HCT116 (cell line): Measurements from ENCODE around the gene ARL2BP. TPM values are rescaled to one million over a fixed set of nuclear protein-coding genes. Genes with fewer than 3 reads are reported as not detected.

ENCODE experiments used
- ATAC-seq: fragments of 200-7000 bp; cut with Tn5 transposase; 2 replicates; pipeline ENCODE4 v1.9.1; 2020; ENCODE audit warnings: mild to moderate bottlenecking, moderate library complexity
- BruUV-seq: library from RNA; stranded (reverse); fragments of 400-500 nt; replicated peaks from 2 replicates; lab custom pipeline; 2021; lab: Mats Ljungman, UMichigan
- CTCF ChIA-PET: fragments of 300-600 bp; sonication (Branson Sonifier 250); formaldehyde crosslinking; loops from one replicate; lab custom pipeline; 2021; ENCODE audit warnings: antibody characterized with exemption; lab: Charles Lee
- POLR2A ChIA-PET: fragments of 300-600, 350-600 bp; sonication (Branson Sonifier 250); formaldehyde crosslinking; loops from one replicate; lab custom pipeline; 2021; ENCODE audit warnings: antibody characterized with exemption; lab: Charles Lee
- RAD21 ChIA-PET, 2 experiments: fragments of 300-600 bp; sonication (Branson Sonifier 250); formaldehyde crosslinking; loops; one replicate each; lab custom pipeline; 2023; ENCODE audit warnings: low total read pairs in 2 of 2; ENCODE audit not compliant: uncharacterized antibody in 2 of 2, unreplicated experiment in 2 of 2, low non-redundant PET in 1 of 2; lab: Charles Lee
- DNase-seq: peaks from one replicate; pipeline ENCODE4 v3.0.0-alpha.2; 2010; ENCODE audit warnings: low read depth, low spot score
- H2AFZ ChIP-seq: fragments of 200-600 bp; shearing (Covaris generic), sonication (generic); 2 replicates; pipeline ENCODE4 v1.6.1; 2017; ENCODE audit warnings: low read depth, mixed run types, mixed read lengths, antibody characterized with exemption, low read length; ENCODE audit not compliant: poor library complexity, severe bottlenecking
- H3K27ac ChIP-seq: 2 replicates; pipeline ENCODE4 v1.5.1; 2012; ENCODE audit warnings: low read depth, low read length
- H3K27me3 ChIP-seq: fragments of 200-600 bp; sonication (generic); 2 replicates; pipeline ENCODE4 v1.6.1; 2016; ENCODE audit warnings: mixed run types, low read length, mixed read lengths; ENCODE audit not compliant: insufficient read depth
- H3K36me3 ChIP-seq, 2 experiments: fragments of 200-500 bp in 1 of 2; fragments of 200-600 bp in 1 of 2; sonication (Bioruptor generic) in 1 of 2; sonication (generic) in 1 of 2; 2 replicates each; pipeline versions ENCODE4 v1.5.1 to v1.6.1; 2014 to 2016; ENCODE audit warnings: low read length in 2 of 2, inconsistent platforms in 1 of 2, mixed read lengths in 1 of 2, mixed run types in 1 of 2; ENCODE audit not compliant: insufficient read depth in 2 of 2, control insufficient read depth in 1 of 2
- H3K4me1 ChIP-seq, 2 experiments: fragments of 200-600 bp in 1 of 2; sonication (generic) in 1 of 2; 2 replicates each; pipeline versions ENCODE4 v1.5.1 to v1.6.1; 2012 to 2017; ENCODE audit warnings: low read length in 2 of 2, inconsistent platforms in 1 of 2, mild to moderate bottlenecking in 1 of 2, mixed read lengths in 1 of 2, mixed run types in 1 of 2, moderate library complexity in 1 of 2; ENCODE audit not compliant: insufficient read depth in 2 of 2, control insufficient read depth in 1 of 2
- H3K4me2 ChIP-seq: fragments of 200-600 bp; sonication (generic); 2 replicates; pipeline ENCODE4 v1.6.1; 2017; ENCODE audit warnings: mixed run types, low read length, mixed read lengths
- H3K4me3 ChIP-seq, 2 experiments: fragments of 200-600 bp in 1 of 2; sonication (generic) in 1 of 2; replicated peaks in 1 of 2; 2 replicates each; pipeline ENCODE4 v1.5.1; 2011 to 2016; ENCODE audit warnings: low read length in 2 of 2, control low read depth in 1 of 2, low read depth in 1 of 2, mild to moderate bottlenecking in 1 of 2, mixed read lengths in 1 of 2, mixed run types in 1 of 2
- H3K79me2 ChIP-seq: fragments of 200-600 bp; sonication (generic); 2 replicates; pipeline ENCODE4 v1.6.1; 2017; ENCODE audit warnings: mild to moderate bottlenecking, mixed run types, low read length, moderate library complexity, mixed read lengths; ENCODE audit not compliant: insufficient read depth
- H3K9ac ChIP-seq: fragments of 200-600 bp; sonication (generic); 2 replicates; pipeline ENCODE4 v1.6.1; 2016; ENCODE audit warnings: low read length, mixed read lengths
- H3K9me2 ChIP-seq: fragments of 200-600 bp; sonication (generic), shearing (Covaris generic); 2 replicates; pipeline ENCODE4 v1.6.1; 2017; ENCODE audit warnings: mixed run types, mild to moderate bottlenecking, moderate library complexity; ENCODE audit not compliant: insufficient read depth
- H3K9me3 ChIP-seq, 2 experiments: fragments of 200-500 bp in 1 of 2; fragments of 200-600 bp in 1 of 2; sonication (Bioruptor generic) in 1 of 2; sonication (generic) in 1 of 2; 2 replicates each; pipeline ENCODE4 v1.6.1; 2014 to 2017; ENCODE audit warnings: low read length in 2 of 2, mixed read lengths in 2 of 2, inconsistent platforms in 1 of 2, low read depth in 1 of 2, mild to moderate bottlenecking in 1 of 2, mixed run types in 1 of 2, moderate library complexity in 1 of 2; ENCODE audit not compliant: control insufficient read depth in 1 of 2, insufficient read depth in 1 of 2
- H4K20me1 ChIP-seq: fragments of 200-600 bp; sonication (generic), shearing (Covaris generic); 2 replicates; pipeline ENCODE4 v1.6.1; 2017; ENCODE audit warnings: mixed run types, mild to moderate bottlenecking, moderate library complexity; ENCODE audit not compliant: insufficient read depth
- CBX3 ChIP-seq: IDR thresholded peaks from 2 replicates; pipeline ENCODE4 v1.6.1; 2012; ENCODE audit warnings: low read depth
- CEBPB ChIP-seq: IDR thresholded peaks from 2 replicates; pipeline ENCODE4 v1.6.1; 2012; ENCODE audit warnings: low read depth
- EGR1 ChIP-seq: IDR thresholded peaks from 2 replicates; pipeline ENCODE4 v1.6.1; 2012; ENCODE audit warnings: low read depth
- FOSL1 ChIP-seq: IDR thresholded peaks from 2 replicates; pipeline ENCODE4 v1.6.1; 2012; ENCODE audit warnings: low read depth
- JUND ChIP-seq: IDR thresholded peaks from 2 replicates; pipeline ENCODE4 v1.6.1; 2012
- POLR2AphosphoS5 ChIP-seq: IDR thresholded peaks from 2 replicates; pipeline ENCODE4 v1.6.1; 2011; ENCODE audit warnings: mild to moderate bottlenecking, low read depth, low read length, moderate library complexity
- RAD21 ChIP-seq: IDR thresholded peaks from 2 replicates; pipeline ENCODE4 v1.6.1; 2012; ENCODE audit warnings: low read depth, mild to moderate bottlenecking
- SIN3A ChIP-seq: IDR thresholded peaks from 2 replicates; pipeline ENCODE4 v1.6.1; 2012; ENCODE audit warnings: low read depth
- SRF ChIP-seq: IDR thresholded peaks from 2 replicates; pipeline ENCODE4 v1.6.1; 2012; ENCODE audit warnings: low read depth
- TCF7L2 ChIP-seq: IDR thresholded peaks from 2 replicates; pipeline ENCODE4 v1.7.0; 2011; ENCODE audit warnings: borderline replicate concordance, inconsistent platforms; ENCODE audit not compliant: insufficient read depth, insufficient read length; ENCODE audit errors: extremely low read depth
- YY1 ChIP-seq: IDR thresholded peaks from 2 replicates; pipeline ENCODE4 v1.6.1; 2011; ENCODE audit warnings: low read length, low read depth, moderate library complexity, mild to moderate bottlenecking; ENCODE audit not compliant: insufficient replicate concordance; ENCODE audit errors: extremely low read depth
- ZBTB33 ChIP-seq: IDR thresholded peaks from 2 replicates; pipeline ENCODE4 v1.6.1; 2011; ENCODE audit warnings: mild to moderate bottlenecking, low read length, moderate library complexity; ENCODE audit not compliant: insufficient replicate concordance; ENCODE audit errors: extremely low read depth
- ZNF274 ChIP-seq: fragments of 200-500 bp; sonication (Bioruptor generic); IDR thresholded peaks from 2 replicates; pipeline ENCODE4 v1.6.1; 2014; ENCODE audit warnings: mild to moderate bottlenecking, low read depth, low read length, inconsistent platforms
- intact Hi-C: fragments of 100-400 bp; cut with micrococcal nuclease; formaldehyde crosslinking; loops from 2 replicates; pipeline ENCODE4 v1.10.0; 2022
- total RNA-seq: library from RNA; stranded (reverse); gene quantifications from one replicate; pipeline ENCODE4 v1.2.1, GENCODE V29; 2021; ENCODE audit not compliant: unreplicated experiment

ARL2BP gene
- total RNA-seq, 1 experiment from 2014 or later, result 28.8 TPM

- Histone ChIP-seq H3K9me2 (no peaks in the 10 kb centered on the region), H3K4me1 (peaks cover 4 to 5% of the 10 kb centered on the region in 2 experiments; a peak in 2 of 4 replicates), H3K79me2 (no peaks in the 10 kb centered on the region), H3K4me2 (no peak overlapping the region), H3K9me3 (no peaks in the 10 kb centered on the region), H3K27ac (no peak overlapping the region), H3K27me3 (no peaks in the 10 kb centered on the region), H4K20me1 (no peaks in the 10 kb centered on the region), H2AFZ (no peak overlapping the region), H3K36me3 (no peaks in the 10 kb centered on the region), H3K4me3 (no peak overlapping the region), H3K9ac (no peak overlapping the region)
- CTCF ChIA-PET, result interaction anchor here (1.0 kb wide), 1 partner anchor 10 kb away, joined by 3 read pairs; no protein-coding TSS in a partner anchor
- POLR2A ChIA-PET, result no interaction called here
- ATAC-seq (no peak), DNase-seq (no peak)
- intact Hi-C loops, result loop anchor here (10.0 kb wide), 1 partner anchor 105 kb away; the partner anchor contains the start of genes PSME3IP1 and RSPRY1
- no TSS peak for BruUV-seq
- RAD21 ChIA-PET, result no interaction called here
- no peak for TF ChIP-seq YY1
- TF ChIP-seq SIN3A, result no peak
- no peak for TF ChIP-seq ZBTB33
- no peak for TF ChIP-seq CBX3
- no peak for TF ChIP-seq FOSL1
- TF ChIP-seq CEBPB, result no peak
- no peak for TF ChIP-seq TCF7L2
- no peak for TF ChIP-seq EGR1
- TF ChIP-seq RAD21, result no peak
- no peak for TF ChIP-seq SRF
- no peak for TF ChIP-seq JUND
- no peak for TF ChIP-seq POLR2AphosphoS5
- TF ChIP-seq ZNF274, result no peak
Observed at GRCh38 chr16:57289391-57290257, 44.6 kb downstream of the ARL2BP start.
